Measurements from ENCODE around the gene OLFML2A.

DNA sequence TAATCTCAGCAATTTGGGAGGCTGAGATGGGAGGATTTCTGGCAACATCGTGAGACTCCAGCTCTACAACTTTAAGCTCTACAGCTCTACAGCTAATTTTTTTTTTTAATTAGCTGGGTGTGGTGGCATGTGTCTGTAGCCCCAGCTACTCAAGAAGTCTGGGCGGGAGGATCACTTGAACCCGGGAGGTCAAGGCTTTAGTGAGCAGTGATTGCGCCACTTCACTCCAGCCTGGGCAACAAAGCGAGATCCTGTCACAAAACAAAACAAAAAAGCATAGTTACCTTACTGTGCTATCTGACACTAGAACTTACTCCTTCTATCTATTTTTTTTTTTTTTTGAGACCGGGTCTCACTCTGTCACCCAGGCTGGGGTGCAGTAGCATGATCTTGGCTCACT lies 70.0 kb downstream of the OLFML2A start:
- TF ChIP-seq, protein P1, sequence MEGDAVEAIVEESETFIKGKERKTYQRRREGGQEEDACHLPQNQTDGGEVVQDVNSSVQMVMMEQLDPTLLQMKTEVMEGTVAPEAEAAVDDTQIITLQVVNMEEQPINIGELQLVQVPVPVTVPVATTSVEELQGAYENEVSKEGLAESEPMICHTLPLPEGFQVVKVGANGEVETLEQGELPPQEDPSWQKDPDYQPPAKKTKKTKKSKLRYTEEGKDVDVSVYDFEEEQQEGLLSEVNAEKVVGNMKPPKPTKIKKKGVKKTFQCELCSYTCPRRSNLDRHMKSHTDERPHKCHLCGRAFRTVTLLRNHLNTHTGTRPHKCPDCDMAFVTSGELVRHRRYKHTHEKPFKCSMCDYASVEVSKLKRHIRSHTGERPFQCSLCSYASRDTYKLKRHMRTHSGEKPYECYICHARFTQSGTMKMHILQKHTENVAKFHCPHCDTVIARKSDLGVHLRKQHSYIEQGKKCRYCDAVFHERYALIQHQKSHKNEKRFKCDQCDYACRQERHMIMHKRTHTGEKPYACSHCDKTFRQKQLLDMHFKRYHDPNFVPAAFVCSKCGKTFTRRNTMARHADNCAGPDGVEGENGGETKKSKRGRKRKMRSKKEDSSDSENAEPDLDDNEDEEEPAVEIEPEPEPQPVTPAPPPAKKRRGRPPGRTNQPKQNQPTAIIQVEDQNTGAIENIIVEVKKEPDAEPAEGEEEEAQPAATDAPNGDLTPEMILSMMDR (IDR thresholded peaks at IDR 0.05; ENCODE audit: insufficient read depth, low read length, poor library complexity, severe bottlenecking), result no peak
- TF ChIP-seq EZH2phosphoT487 (conservative IDR thresholded peaks at IDR 0.05; ENCODE audit: low read length), result no peak
